Astrocyte (in vitro differentiated cells and primary cell): ENCODE data around the gene KDSR. TPM values are rescaled to one million over a fixed set of nuclear protein-coding genes. Genes with fewer than 3 reads are reported as not detected.

Experiments used
- DNase-seq: peaks from one replicate; pipeline ENCODE4 v3.0.0-alpha.2; 2010; ENCODE audit warnings: low read depth
- FAIRE-seq: peaks from 2 replicates; lab custom pipeline; 2011; peaks lifted over from hg19 to GRCh38; lab: Jason Lieb, UNC
- H2AFZ ChIP-seq: 2 replicates; pipeline ENCODE4 v1.6.0; 2012; ENCODE audit warnings: low read depth, low read length, inconsistent platforms
- H3K27ac ChIP-seq: 2 replicates; pipeline ENCODE4 v1.5.1; 2011; ENCODE audit warnings: low read depth, low read length, inconsistent platforms
- H3K27me3 ChIP-seq: 2 replicates; pipeline ENCODE4 v1.6.0; 2011; ENCODE audit warnings: low read length, inconsistent platforms; ENCODE audit not compliant: insufficient read depth
- H3K36me3 ChIP-seq: 2 replicates; pipeline ENCODE4 v1.5.1; 2011; ENCODE audit warnings: low read length, inconsistent platforms; ENCODE audit not compliant: insufficient read depth
- H3K4me1 ChIP-seq: 2 replicates; pipeline ENCODE4 v1.5.1; 2011; ENCODE audit warnings: low read length, inconsistent platforms; ENCODE audit not compliant: insufficient read depth
- H3K4me2 ChIP-seq: 2 replicates; pipeline ENCODE4 v1.6.0; 2012; ENCODE audit warnings: low read length, inconsistent platforms
- H3K4me3 ChIP-seq: 2 replicates; pipeline ENCODE4 v1.5.1; 2011; ENCODE audit warnings: low read depth, mild to moderate bottlenecking, low read length, inconsistent platforms; ENCODE audit not compliant: insufficient read depth
- H3K79me2 ChIP-seq: 2 replicates; pipeline ENCODE4 v1.6.0; 2012; ENCODE audit warnings: mild to moderate bottlenecking, low read length, inconsistent platforms; ENCODE audit not compliant: insufficient read depth
- H3K9ac ChIP-seq: 2 replicates; pipeline ENCODE4 v1.6.0; 2012; ENCODE audit warnings: mild to moderate bottlenecking, low read length, inconsistent platforms
- H3K9me3 ChIP-seq: 2 replicates; pipeline ENCODE4 v1.5.1; 2012; ENCODE audit warnings: low read depth, mild to moderate bottlenecking, low read length, inconsistent platforms; ENCODE audit not compliant: insufficient read depth
- H4K20me1 ChIP-seq: 2 replicates; pipeline ENCODE4 v1.6.0; 2012; ENCODE audit warnings: low read length, inconsistent platforms; ENCODE audit not compliant: insufficient read depth
- H3K27ac Mint-ChIP-seq: one replicate; pipeline ENCODE4 v1.8.0; 2021; ENCODE audit warnings: mild to moderate bottlenecking, mixed read lengths; ENCODE audit not compliant: unreplicated experiment
- H3K27me3 Mint-ChIP-seq: one replicate; pipeline ENCODE4 v1.8.0; 2021; ENCODE audit warnings: low read depth, mixed read lengths; ENCODE audit not compliant: unreplicated experiment
- H3K36me3 Mint-ChIP-seq: one replicate; pipeline ENCODE4 v1.8.0; 2021; ENCODE audit warnings: low read depth, mixed read lengths; ENCODE audit not compliant: unreplicated experiment
- H3K4me1 Mint-ChIP-seq: one replicate; pipeline ENCODE4 v1.8.0; 2021; ENCODE audit warnings: low read depth, mixed read lengths; ENCODE audit not compliant: unreplicated experiment
- H3K4me3 Mint-ChIP-seq: one replicate; pipeline ENCODE4 v1.8.0; 2021; ENCODE audit warnings: mild to moderate bottlenecking, moderate library complexity, mixed read lengths; ENCODE audit not compliant: unreplicated experiment
- H3K9me3 Mint-ChIP-seq: one replicate; pipeline ENCODE4 v1.8.0; 2021; ENCODE audit warnings: mild to moderate bottlenecking, mixed read lengths; ENCODE audit not compliant: unreplicated experiment
- EZH2 ChIP-seq: IDR thresholded peaks from 2 replicates; pipeline ENCODE4 v1.6.1; 2012; ENCODE audit warnings: mild to moderate bottlenecking, low read length, inconsistent platforms; ENCODE audit not compliant: insufficient read depth
- total RNA-seq: library from RNA; stranded (reverse); gene quantifications from 2 replicates; pipeline ENCODE4 v1.2.1, GENCODE V29; 2021
- TF ChIP-seq, protein P1 (sequence below): IDR thresholded peaks from 2 replicates; pipeline ENCODE4 v1.5.1; 2011; ENCODE audit warnings: low read depth, mild to moderate bottlenecking, inconsistent platforms, low read length, moderate library complexity; ENCODE audit not compliant: insufficient read depth

KDSR gene
- total RNA-seq, 1 donor from 2014 or later = 43.7 TPM

GRCh38 chr18:63290821-63291200, 76.2 kb downstream of the KDSR start:
- H3K36me3 Mint-ChIP-seq = no peaks in the 10 kb centered on the region
- Histone ChIP-seq H2AFZ (no peak overlapping the region), H4K20me1 (no peaks in the 10 kb centered on the region), H3K79me2 (no peaks in the 10 kb centered on the region), H3K4me3 (no peak overlapping the region), H3K36me3 (no peaks in the 10 kb centered on the region), H3K9me3 (no peaks in the 10 kb centered on the region), H3K27ac (no peak overlapping the region), H3K9ac (no peak overlapping the region), H3K4me2 (no peak overlapping the region), H3K27me3 (no peaks in the 10 kb centered on the region), H3K4me1 (no peaks in the 10 kb centered on the region)
- peaks cover 5% of the 10 kb centered on the region for H3K27me3 Mint-ChIP-seq
- H3K9me3 Mint-ChIP-seq = no peaks in the 10 kb centered on the region
- no peak for FAIRE-seq
- DNase-seq = no peak
- H3K27ac Mint-ChIP-seq = no peak overlapping the region
- H3K4me1 Mint-ChIP-seq = no peaks in the 10 kb centered on the region
- H3K4me3 Mint-ChIP-seq = no peak overlapping the region
- TF ChIP-seq, protein P1, sequence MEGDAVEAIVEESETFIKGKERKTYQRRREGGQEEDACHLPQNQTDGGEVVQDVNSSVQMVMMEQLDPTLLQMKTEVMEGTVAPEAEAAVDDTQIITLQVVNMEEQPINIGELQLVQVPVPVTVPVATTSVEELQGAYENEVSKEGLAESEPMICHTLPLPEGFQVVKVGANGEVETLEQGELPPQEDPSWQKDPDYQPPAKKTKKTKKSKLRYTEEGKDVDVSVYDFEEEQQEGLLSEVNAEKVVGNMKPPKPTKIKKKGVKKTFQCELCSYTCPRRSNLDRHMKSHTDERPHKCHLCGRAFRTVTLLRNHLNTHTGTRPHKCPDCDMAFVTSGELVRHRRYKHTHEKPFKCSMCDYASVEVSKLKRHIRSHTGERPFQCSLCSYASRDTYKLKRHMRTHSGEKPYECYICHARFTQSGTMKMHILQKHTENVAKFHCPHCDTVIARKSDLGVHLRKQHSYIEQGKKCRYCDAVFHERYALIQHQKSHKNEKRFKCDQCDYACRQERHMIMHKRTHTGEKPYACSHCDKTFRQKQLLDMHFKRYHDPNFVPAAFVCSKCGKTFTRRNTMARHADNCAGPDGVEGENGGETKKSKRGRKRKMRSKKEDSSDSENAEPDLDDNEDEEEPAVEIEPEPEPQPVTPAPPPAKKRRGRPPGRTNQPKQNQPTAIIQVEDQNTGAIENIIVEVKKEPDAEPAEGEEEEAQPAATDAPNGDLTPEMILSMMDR = no peak
- TF ChIP-seq EZH2 = no peak

GRCh38 chr18:63290166-63290820, 76.7 kb downstream of the KDSR start:
- DNase-seq (no peak), FAIRE-seq (no peak)
- H3K4me1 ChIP-seq = no peaks in the 10 kb centered on the region
- H3K4me3 ChIP-seq = no peak overlapping the region
- H2AFZ ChIP-seq = no peak overlapping the region
- Mint-ChIP-seq H3K27ac (no peak overlapping the region), H3K4me3 (no peak overlapping the region), H3K27me3 (peaks cover 6% of the 10 kb centered on the region), H3K4me1 (no peaks in the 10 kb centered on the region), H3K9me3 (no peaks in the 10 kb centered on the region), H3K36me3 (no peaks in the 10 kb centered on the region)
- no peaks in the 10 kb centered on the region for H3K36me3 ChIP-seq
- no peaks in the 10 kb centered on the region for H3K27me3 ChIP-seq
- H3K79me2 ChIP-seq = no peaks in the 10 kb centered on the region
- no peak overlapping the region for H3K4me2 ChIP-seq
- no peak overlapping the region for H3K27ac ChIP-seq
- no peaks in the 10 kb centered on the region for H3K9me3 ChIP-seq
- no peaks in the 10 kb centered on the region for H4K20me1 ChIP-seq
- TF ChIP-seq, protein P1 = no peak
- TF ChIP-seq EZH2 = no peak
- H3K9ac ChIP-seq = no peak overlapping the region

GRCh38 chr18:63288311-63288710, 78.7 kb downstream of the KDSR start:
- Histone ChIP-seq H3K27ac (no peak overlapping the region), H3K4me2 (no peak overlapping the region), H3K4me1 (no peaks in the 10 kb centered on the region), H3K36me3 (no peaks in the 10 kb centered on the region), H3K79me2 (no peaks in the 10 kb centered on the region), H3K4me3 (no peak overlapping the region), H4K20me1 (no peaks in the 10 kb centered on the region), H3K27me3 (no peaks in the 10 kb centered on the region), H3K9me3 (no peaks in the 10 kb centered on the region), H3K9ac (no peak overlapping the region), H2AFZ (no peak overlapping the region)
- H3K36me3 Mint-ChIP-seq = no peaks in the 10 kb centered on the region
- H3K4me1 Mint-ChIP-seq = no peaks in the 10 kb centered on the region
- FAIRE-seq (no peak), DNase-seq (no peak)
- H3K4me3 Mint-ChIP-seq = no peak overlapping the region
- H3K27me3 Mint-ChIP-seq = peaks cover 15% of the 10 kb centered on the region
- TF ChIP-seq, protein P1 = no peak
- no peak for TF ChIP-seq EZH2
- H3K9me3 Mint-ChIP-seq = no peaks in the 10 kb centered on the region
- H3K27ac Mint-ChIP-seq = no peak overlapping the region
